ENCODE data around the gene SYTL3.
"Not testable (repeated sequence)": the region's sequence is repeated elsewhere in the genome, so short reads cannot be mapped to it uniquely, and the experiment has no call there.

Gene SYTL3

GRCh38 chr6:158701268-158701667 lies 51.4 kb downstream of the SYTL3 start:
- not testable (repeated sequence) for FAIRE-seq

DNA sequence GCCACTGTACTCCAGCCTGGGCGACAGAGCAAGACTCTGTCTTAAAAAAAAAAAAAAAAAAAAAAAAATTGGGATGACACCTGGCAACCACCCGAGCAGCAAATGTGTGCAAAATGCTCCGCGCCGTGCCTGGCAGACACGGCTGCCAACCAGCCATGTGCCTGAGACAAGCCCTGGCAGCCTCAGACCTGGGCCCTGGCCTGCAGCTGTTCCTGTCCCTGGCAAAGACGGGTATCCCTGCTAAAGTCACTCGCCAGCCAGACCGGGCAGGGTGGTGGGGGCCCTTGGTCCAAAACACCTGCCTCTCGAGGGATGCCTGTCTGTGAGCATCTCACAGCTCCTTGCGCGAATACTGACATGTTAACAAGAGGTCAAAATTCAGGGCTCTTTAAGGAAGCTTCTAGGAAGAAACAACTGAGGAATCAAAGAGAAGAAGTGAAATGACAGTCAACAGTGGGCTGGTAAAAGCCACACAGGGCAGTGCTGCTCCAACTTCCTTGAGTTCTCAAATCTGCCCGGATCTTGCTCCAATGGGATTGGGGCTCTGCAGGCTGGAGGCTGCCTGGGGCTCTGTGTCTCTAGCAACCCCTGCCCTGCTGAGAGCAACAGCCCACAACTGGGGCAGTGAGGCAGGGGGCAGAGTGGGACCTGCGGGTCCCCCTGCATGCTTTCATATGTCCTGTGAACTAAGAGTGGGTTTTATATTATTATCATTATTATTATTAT lies 53.4 kb downstream of the SYTL3 start:
- FAIRE-seq = no peak

DNA sequence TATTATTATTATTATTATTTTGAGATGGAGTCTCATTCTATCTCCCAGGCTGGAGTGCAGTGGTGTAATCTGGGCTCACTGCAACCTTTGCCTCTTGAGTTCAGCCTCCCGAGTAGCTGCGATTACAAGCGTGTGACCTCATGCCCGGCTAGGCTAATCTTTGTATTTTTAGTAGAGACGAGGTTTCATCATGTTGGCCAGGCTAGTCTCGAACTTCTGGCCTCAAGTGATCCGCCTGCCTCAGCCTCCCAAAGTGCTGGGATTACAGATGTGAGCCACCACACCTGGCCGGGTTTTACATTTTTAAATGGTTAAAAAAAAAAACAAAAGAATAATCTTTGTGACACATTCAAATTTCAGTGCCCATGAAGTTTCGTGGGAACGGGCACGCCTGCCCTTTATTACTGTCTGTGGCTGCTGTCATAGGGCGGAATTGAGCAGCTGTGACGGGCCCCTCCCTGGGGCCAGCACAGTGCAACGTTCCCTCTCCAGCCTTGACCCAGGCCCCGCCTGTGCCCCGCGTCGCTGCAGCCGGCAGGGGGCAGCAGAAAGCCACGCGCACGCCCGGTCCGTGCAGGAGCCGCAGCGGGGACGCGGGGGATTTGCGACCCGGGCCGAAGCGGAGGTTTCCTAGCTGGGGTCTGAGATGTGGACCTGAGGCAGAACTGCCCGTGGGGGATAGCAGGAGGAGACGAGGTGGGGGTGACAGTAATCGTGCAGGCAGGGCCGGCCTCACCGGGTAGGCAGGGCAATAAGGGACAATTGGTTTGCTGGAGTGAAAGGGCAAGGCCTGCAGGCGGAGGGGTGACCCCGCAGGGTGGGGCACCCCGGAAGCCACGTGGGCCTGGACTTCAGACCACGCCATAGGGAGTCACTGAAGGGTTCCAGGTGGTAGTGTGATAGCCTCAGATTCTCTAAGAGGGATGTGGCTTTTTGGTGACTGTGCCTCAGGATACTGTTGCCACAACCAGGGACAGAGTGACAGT lies 54.3 kb downstream of the SYTL3 start:
- no peak for FAIRE-seq

DNA sequence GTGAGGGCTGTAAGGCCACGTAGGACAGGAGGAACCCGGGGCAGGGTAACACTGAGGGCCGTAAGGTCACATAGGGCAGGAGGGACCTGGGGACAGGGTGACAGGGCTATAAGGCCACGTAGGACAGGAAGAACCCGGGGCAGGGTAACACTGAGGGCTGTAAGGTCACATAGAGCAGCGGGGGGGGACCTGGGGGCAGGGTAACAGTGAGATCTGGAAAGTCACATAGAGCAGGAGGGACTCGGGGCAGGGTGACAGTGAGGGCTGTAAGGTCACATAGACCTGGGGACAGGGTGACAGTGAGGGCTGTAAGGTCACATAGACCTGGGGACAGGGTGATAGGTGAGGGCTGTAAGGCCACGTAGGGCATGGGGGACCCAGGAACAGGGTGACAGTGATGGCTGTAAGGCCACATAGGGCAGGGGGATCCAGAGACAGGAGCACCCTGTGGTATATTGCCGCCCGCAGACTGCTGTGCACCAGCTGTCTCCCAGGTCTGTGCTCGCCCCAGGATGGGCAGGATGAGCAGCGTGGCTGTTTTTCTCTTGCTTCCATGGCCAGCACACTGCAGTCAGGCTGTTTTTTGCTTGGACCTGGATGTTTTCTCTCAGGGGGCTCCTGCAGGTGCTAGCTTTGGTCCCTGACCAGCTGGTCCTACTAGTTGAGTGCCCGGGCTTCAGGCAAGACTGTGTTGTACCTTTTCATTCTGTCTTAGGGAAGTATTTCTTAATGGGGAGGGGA lies 55.7 kb downstream of the SYTL3 start:
- FAIRE-seq = no peak

DNA sequence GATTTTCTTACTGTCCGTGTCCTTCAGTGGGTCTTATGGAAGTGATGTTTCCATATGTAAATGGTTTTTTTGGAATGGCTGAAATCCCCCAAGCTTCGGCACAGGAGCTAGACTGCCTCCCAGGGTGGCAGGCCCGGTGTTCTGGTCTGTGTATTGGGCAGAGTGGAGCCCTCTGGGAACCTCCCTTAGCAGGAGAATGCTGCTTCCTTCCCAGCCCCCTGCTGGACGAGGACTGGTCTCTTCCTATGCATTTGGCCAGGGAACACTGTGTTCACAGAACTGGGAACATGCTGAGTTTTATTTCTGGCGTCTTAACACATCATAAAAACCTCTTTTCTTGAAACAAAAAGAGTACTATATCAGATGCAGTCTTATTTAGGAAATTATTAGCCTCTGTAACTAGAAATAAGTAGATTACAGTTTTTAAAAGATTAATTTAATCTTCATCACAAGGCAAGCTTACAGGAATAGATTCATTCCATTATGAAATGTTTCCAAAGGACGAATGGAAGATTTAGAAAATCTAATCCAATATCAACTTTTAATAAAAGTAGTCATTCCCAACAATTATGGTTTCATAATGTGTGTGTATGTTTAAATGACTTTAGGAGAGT lies 56.6 kb downstream of the SYTL3 start:
- peak; percentile 17 for FAIRE-seq

DNA sequence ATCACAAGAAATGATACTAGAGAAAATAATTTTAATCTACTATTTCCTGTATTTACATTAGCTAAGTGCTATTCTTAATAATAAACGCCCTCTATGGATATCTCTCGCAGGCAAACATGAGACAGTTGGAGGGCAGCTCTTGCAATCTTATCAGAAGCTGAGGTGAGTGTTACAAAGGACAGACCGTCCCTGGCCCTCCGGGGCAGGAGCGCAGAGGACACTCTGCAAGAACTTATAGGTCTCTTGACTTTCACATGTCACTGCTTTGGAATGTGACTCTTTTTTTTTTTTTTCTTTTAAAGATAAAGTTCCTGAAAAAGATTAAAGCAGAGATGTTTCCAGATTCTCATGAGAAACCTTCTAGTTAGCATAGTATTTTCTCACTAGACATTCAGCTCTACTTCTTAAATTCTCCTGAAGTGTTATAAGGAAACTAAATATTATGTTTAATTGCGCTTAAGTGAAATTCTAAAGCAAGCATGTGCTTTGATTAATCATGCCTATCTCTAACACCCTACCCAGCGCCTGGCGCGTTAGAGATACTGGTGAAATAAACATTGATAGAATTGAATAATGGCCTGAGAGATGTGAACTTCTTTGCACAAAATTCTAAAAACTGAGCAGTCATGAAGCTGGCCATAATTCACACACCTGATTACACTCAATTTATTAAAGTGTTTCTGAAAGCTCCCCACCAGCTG lies 57.4 kb downstream of the SYTL3 start:
- no peak for FAIRE-seq

DNA sequence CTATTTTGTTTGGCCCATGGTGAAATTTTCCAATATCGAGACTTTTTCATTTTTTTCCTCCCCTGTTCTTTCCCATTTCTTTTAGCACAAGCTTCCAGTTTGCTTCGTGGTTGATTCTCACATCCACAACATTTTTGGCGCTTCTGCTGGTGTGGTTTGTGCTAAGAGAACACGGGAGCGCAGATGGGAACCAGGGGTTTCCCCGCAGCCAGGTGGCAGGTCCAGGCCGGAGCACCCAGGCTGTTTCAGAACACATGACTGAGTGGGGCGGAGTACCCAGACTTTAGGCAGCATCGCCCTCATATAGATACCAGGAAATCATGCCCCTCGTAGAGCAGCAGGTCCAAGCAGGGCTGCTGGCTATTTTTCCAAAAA lies 58.0 kb downstream of the SYTL3 start:
- FAIRE-seq = no peak

DNA sequence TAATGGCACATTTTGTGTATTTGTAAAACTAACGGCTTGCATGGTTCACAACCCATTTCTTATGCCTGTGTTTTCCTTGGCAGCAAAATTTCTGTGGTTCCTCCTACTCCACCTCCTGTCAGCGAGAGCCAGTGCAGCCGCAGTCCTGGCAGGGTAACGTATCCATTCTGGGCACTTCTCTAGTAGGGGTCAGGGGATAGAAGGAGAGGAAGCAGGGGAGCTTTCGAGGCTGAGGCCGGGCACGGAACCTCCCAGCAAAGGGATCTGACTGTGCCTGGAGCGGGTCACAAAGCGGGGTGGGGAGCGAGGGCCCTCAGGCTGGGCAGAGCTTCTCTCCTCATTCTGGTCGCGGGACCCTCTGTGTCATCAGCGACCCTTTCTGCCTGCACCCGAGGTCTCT lies 58.4 kb downstream of the SYTL3 start:
- no peak for FAIRE-seq

DNA sequence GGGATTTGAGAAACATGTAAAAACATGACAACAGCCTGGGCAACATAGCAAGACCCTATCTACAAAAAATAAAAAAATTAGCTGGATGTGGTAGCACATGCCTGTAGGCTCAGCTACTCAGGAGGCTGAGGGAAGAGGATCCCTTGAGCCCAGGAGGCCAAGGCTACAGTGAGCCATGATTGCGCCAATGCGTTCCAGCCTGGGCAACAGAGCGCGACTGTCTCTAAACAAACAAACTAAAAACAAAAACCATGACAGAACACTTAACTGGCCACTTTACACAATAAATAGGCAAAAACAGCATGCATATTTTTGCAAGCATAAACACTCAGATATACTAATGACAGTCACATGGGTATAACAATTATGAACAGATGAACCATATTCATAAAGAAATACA lies 60.0 kb downstream of the SYTL3 start:
- no peak for FAIRE-seq

DNA sequence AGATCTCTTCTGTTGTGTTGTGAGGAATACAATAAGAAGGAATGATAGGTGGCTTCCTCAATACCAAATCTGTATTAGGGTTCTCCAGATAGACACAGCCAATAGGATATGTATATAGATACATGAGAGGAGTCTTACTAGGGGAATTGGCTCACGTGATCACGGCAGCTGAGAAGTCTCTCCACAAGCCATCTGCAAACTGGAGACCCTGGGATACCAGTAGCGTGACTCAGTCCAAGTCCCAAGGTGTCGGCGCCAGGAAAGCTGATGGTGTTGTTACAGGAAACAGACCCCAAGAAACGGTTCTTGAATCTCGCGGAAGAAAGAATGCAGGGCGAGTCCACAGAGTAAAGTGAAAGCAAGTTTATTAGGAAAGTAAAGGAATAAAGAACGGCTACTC lies 61.4 kb downstream of the SYTL3 start:
- no peak for FAIRE-seq

DNA sequence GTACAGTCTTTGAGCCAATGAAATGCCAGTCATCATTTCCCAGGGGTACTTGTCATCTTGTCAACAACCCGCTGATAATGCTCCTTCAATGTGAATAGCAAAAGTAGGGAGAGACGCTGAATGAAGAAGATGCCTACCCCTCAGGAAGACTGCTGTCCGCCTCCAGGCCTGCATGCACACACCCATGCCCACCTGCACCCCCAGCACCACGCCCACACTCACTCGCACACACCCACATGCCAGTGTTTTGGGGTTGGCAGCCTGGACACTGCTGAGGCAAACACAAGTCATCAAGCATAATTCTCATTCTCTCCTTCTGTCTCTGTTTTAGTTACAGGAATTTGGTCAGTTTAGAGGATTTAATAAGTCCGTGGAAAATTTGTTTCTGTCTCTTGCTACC lies 63.6 kb downstream of the SYTL3 start:
- no peak for FAIRE-seq

- no peak for FAIRE-seq
These were observed 64.9 kb downstream of the SYTL3 start for GRCh38 chr6:158714706-158715105.

GRCh38 chr6:158715330-158716311 lies 65.8 kb downstream of the SYTL3 start:
- FAIRE-seq = no peak

GRCh38 chr6:158717341-158718330 lies 67.8 kb downstream of the SYTL3 start:
- FAIRE-seq = no peak

DNA sequence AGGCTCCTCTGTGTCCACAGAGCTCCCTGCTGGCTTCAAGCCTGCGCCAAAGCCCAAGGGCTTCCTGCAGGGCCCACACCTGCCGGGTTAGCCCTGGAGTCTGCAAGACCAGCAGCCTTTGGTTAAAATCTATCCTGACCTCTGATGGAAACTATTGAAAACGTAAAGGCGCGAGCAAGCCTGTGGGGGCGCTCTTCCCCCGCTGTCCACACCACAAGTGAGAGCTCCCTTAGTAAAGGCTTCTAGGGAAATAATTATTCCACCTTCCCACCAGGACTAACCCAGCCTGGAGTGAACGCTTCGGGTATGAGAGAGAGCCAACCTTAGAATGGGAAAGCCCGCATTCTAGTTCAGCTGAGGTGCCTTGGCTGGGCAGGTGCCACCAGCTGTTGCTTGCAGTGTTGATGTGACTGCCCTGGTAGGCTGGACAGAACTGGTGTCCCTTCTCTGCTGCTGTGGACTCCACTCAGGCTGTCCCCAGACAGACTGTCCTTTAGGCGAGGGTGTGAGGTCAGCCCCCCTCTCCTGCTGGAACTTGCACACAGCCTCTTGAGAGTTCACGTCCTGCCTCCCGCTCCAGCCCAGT lies 68.7 kb downstream of the SYTL3 start:
- peak; percentile 63 for FAIRE-seq

DNA sequence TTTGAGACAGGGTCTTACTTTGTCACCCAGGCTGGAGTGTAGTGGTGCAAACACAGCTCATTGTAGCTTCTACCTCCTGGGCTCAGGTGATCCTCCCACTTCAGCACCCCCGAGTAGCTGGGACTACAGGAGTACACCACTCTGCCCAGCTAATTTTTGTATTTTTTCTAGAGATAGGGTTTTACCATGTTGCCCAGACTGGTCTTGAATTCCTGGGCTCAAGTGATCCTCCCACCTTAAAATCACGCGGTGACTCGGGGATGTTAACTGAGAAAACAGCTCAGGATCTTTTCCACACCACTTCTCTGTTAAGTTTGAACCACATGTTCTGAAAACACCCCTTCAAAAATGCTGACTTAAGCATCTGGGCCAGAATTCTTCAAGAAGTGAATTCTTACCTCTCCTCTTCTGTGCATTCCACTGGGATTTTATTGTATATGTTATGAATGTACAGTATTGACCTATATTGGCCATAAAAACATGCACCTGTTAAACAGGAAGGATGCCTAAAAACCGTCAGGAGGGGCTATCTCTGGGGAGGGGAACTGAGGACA lies 72.4 kb downstream of the SYTL3 start:
- FAIRE-seq = no peak

GRCh38 chr6:158725704-158726103 lies 75.8 kb downstream of the SYTL3 start:
- no peak for FAIRE-seq

DNA sequence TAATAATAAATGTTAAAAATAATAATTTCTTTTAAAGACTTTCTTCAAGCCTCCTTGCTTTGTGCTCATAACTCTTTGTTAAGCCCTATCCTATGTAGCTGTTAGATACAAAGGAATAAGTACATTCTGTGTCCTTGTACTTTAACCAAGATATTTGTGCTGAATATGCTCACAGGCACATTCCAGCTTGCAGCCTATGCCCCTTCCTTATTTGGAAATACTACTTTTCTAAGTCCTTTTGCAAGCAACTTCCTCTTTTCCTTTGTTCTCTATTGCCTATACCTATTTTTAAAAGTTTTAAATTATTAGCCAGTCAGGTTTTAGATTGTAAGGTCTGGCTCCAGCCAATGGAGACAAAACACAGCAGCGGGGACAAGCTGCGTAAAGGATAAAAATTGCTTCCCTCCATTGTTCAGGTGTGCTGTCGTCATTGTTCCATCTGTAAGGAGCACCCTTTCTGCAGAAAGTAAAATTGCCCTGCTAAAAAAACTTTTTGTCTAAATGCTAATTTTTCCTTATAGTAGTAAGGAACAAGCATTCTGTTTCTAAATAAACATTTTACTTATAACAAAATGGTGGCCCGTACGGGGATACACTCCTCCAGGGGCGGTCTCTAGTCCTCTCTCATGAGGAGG lies 80.2 kb downstream of the SYTL3 start:
- no peak for FAIRE-seq

DNA sequence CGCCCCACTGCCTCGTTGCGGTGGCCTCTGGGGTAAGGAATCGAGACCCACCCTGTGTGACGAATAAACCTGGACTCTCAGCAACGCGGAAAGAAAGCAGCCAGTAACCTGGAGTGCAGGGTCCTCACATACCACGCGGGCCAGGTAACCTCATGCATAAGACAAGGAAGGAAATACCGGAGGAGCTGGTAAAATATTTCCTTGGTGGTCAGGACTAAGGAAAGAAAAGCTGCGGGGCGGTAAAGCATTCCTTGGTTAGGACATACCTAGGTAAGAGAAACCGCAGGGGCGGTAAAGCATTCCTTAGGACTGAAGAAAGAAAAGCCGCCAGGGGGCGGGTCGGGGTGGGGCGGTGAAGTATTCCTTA lies 80.7 kb downstream of the SYTL3 start:
- no peak for FAIRE-seq
